Activated gamma-delta T cell treated with anti-CD3 and anti-CD28 coated beads, Interleukin-2, amount 50 U/mL, for 16 hours (primary cell): ENCODE data around the gene POU6F2.
"Not testable (repeated sequence)": the region's sequence is repeated elsewhere in the genome, so short reads cannot be mapped to it uniquely, and the experiment has no call there.

Source experiments
- DNase-seq: peaks from one replicate; pipeline ENCODE4 v3.0.0-alpha.2; 2020; ENCODE audit warnings: low read depth

The POU6F2 gene, protein sequence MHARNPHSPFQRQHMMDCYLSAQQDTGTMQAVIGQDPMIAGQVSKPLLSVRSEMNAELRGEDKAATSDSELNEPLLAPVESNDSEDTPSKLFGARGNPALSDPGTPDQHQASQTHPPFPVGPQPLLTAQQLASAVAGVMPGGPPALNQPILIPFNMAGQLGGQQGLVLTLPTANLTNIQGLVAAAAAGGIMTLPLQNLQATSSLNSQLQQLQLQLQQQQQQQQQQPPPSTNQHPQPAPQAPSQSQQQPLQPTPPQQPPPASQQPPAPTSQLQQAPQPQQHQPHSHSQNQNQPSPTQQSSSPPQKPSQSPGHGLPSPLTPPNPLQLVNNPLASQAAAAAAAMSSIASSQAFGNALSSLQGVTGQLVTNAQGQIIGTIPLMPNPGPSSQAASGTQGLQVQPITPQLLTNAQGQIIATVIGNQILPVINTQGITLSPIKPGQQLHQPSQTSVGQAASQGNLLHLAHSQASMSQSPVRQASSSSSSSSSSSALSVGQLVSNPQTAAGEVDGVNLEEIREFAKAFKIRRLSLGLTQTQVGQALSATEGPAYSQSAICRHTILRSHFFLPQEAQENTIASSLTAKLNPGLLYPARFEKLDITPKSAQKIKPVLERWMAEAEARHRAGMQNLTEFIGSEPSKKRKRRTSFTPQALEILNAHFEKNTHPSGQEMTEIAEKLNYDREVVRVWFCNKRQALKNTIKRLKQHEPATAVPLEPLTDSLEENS

DNA sequence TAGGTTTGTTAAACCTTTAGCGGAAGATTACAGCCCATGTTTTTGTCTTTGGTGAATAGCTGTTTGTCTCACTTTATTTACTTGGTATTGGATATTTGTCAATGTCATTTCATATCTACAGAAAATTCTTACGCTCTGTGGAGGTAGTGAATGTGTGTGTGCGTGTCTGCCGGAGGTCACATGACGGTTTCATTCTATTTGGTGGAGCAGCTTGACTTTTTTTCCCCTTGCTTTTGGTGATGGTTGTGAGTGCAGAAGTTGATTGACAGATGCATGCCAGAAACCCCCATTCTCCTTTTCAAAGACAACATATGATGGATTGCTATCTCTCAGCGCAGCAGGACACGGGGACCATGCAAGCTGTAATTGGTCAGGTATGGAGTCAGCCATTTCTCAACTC is at the start of gene POU6F2:
Gene POU6F2, plus strand, starts transcription at position 225 of the 400 bp plus-strand sequence. Its CDS starts 45 bp downstream, at position 270.
- DNase-seq, result no peak

DNA sequence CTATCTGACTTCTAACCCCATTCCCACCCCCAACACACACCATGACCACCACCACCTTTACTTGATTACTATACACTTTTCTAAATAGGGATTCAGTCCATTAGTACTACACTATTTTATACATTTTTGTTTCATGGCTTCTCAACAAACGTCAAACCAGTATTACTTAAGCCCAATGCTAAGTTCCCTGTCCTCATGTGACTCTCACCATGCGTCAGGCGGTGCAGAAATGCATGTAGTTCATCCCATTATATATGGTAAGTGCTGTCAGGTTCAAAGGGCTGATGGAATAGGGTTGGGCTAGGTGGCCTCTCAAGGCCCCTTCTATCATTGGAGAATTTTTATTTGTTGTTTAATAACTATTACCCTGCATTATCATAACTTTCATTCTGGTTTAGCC is 49.2 kb upstream of the POU6F2 start:
- no peak for DNase-seq

DNA sequence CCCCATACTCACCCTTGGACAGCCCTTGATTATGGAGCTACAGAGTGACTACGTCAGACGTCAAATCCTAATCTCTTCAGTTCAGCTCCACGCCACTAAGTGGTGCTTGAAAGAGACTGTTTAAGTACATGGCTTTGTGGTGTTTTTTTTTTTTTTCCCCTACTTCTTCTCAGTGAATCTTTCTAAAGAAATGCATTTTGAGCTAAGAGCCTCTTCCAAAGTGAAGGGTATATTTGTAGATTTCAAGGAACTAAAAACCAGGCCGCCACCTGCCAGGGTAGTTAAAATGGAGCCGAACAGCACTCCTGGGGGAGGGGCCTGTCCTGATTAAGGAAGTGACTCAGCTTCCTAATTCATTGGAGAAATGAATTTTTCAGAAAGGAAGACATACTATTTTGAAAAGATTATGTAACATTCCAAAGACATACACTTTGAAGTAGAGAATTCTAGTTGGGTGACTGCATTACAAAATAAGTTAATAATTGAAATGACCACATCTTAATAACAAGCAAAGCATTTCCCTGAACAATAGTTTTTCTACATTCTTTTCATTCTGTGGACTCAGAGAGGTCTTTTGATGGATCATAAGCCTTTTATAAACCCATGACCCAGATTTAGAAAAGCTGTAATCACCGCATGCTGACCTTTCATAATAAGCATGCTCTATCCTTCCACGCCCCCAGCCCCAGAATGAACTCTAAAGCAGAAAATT is 48.1 kb upstream of the POU6F2 start:
- no peak for DNase-seq

DNA sequence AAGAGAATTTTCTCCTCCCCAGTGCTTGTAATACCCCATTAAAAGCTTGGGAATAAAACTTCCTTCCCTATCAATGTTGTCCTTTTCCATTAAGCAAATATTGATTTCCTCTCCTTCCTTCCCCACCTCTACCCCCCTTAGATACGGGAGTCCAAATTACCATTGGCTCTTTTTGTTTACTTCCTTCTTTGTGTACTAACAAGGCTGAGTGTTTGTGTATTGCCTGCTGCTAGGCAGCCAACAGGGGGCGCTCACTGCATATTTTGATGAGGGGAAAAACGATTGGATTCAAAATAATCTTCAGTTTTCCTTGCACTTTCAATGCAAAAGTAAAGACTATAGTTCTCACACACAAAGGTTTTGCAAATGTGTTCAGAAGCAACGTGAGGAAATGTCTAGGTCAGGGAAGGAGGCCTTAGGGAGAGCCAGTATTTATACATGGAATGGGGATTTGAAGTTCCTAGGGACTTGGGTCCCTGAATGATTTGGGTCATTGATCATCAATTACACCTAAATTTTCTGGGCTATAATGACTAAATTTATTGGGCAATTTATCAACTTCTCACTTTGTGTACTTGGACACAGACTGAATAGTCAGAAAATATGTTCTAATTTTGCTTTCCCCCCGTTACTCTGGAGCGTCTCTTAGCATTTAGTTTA is 45.1 kb upstream of the POU6F2 start:
- no peak for DNase-seq

DNA sequence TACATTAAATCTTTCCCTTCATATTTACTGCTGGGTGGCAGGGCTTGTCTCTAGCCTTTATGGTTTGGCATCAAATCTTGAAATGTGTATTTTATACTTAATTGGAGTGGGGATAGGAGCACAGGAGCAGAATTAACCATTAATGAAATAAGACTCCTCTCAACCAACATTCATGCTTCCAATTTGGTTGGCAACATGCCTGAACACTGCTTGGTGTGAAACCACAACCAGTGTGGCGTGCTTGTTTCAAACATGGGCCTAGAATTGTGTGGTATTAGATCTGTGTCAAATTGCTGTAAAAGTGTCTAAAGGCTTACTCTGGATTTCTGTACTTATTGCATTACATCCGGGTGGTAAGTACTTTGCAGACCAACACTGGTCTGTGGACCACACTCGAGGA is 43.7 kb upstream of the POU6F2 start:
- DNase-seq, result no peak

DNA sequence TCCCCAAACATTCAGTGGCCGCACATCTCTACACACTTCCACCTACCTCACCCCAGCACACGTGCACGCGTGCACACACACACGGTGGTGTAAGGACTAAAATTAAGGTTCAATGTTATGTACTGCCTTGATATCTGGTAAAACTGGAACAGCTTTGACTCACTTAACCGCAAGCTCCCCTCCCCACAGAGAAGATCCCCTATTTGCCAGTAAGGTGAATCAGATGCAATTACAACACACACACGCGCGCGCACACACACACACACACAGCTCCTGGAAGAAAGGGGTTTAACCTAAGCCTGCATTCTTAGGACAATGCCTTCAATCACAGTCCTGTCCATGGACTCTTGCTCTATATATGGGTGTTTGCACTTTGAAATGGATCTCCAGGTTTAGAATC is 43.2 kb upstream of the POU6F2 start:
- no peak for DNase-seq

DNA sequence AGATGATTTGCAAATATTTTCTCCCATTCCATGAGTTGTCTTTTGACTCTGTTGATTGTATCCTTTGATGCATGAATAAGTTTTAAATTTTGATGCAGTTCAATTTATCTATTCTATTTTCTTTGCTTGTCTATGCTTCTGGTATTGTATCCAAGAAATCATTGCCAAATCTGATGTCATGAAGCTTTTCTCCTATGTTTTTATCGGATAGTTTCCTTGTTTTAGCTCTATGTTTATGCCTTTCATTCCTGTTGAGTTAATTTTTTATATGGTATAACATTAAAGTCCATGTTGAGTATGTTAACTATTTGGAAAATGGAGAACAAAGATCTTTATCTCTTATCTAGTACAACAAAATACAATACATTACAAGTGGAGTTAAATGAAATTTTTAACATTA is 41.1 kb upstream of the POU6F2 start:
- DNase-seq, result no peak

DNA sequence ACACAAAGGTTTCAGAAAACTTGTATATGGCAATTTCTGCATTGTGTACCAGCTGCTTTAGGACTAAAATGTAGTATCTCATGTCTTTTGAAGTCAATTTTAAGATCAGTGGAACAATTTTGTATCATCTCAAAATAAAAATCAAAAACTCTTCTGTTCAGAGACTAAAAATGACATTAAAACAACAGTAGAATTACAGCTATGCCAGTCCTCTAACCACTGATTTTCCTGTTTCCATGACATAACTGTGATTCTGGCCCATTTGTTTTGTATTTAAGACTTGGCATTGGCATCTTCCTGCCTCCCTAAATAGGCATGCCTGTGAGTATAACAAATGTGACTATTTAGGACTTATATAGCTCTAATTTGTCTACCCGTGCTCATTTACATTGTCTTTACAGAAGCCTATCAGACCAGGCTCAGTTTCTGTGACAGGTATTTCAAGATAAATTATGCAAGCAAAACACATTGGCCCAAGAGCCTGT is 39.7 kb upstream of the POU6F2 start:
- no peak for DNase-seq

DNA sequence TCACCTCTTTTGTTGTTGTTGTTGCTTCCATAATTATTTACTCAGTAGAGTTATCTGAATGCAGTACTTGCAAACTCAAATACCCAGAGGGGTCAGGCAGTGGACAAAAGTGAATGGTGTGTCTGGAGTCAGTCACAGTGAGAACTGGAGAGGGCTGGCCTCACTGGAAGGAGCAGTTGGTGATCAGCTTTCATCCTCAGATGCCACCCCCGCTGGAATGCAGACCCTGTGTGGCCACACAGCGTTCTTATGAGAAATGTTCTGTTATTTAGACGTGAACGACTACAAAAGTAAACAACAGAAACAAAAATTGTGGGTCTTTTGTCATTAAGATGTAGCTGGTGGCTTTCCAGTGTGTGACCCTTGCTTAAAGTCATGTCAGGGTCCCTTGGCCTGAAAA is 39.1 kb upstream of the POU6F2 start:
- no peak for DNase-seq

DNA sequence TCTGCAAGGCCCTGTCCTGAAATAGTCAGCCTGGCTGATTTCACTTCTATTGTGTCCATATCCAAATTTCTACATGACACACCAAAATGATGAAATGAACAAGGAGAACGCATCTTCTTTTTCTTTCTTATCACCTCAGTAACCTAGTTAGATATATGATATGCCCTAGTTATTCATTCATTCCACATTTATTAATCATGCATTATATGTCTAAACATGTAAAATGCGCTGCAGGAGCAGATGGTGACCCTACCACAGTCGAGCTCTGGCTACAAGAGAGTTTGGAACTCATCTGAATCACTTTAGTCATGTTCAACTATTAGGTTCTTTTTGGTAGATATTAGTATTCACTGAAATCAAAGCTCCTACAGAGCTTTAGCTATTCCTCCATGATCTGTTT is 36.9 kb upstream of the POU6F2 start:
- no peak for DNase-seq

DNA sequence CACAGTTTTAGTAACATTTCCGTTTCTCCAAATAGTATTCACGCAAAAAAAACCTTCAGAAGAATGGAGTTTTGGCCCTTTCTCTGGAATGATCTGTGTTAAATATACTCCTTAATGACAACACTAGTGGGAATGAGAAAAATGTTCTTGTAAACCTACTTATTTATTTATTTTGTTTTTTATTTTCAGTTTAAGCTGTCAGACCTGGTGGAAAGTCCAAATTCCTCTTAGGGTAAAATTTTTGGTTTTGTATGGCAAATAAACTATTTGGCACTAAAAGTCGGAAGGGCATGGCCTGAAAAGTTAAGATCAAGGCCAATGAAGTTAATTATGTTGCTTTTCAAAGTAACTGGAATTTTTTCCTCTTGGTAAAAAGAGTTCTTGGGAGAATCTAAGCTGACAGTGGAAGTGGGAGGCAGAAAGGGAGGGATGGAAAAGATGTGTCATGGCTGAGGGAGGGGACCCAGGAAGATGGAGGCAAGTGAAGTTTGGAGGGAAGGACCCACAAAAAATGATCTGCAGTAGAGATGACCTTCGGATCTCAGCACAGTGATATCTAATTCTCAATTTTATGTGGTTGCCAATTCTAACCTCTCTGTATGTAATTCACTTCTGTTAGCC is 35.2 kb upstream of the POU6F2 start:
- DNase-seq, result no peak

DNA sequence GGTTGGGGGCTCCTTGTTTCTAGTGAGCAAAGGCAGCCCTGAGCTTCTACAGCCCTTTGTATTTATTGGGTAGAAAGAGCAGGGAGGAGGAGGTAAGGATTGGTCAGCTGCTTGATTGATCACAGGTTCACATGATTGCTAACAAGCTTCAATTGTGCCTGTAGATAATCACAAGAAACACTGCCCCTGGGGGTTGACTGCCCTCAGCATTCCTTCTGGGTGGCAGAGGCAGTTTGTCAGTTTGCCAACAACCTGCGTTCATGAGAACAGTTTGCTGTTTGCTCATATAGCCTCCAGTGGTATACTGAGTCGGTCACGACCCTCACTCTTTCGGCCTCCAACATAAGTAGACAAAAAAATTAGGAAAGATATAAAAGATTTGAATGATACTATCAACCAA is 30.2 kb upstream of the POU6F2 start:
- DNase-seq, result not testable (repeated sequence)

DNA sequence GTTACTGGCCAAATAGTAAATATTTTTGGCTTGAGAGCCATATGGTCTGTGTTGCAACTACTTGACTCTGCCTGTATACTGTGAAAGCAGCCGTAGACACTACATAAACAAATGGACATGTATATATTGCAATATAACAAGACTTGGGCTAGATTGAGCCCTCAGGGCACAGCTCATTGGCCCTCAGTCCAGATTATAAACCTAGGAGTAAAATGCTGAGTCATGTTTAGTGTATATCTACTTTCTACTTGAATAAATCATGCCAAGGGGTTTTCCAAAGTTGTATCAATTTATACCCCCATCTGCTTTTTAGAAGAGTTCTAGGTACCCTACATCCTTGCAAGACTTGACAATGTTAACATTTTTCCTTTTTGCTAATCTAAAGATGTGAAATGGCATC is 27.4 kb upstream of the POU6F2 start:
- DNase-seq, result no peak

DNA sequence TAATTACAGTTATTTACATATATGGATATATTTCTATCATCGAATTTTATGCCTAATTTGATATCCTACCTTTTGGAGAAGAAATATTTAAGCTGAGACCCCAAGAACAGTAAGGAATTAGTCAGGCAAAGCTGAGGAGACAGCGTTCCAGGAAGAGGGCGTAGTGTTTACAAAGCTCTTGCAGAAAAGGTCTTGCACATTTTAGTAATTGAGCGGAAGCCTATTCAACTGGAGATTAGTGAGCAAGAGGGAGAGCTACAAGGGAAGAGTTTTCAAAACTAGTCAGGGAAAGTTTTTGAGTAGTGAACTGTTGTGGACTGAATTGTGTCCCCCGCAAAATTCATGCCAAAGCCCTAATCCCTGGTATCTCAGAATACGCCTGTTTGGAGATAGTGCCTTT is 26.5 kb upstream of the POU6F2 start:
- no peak for DNase-seq

DNA sequence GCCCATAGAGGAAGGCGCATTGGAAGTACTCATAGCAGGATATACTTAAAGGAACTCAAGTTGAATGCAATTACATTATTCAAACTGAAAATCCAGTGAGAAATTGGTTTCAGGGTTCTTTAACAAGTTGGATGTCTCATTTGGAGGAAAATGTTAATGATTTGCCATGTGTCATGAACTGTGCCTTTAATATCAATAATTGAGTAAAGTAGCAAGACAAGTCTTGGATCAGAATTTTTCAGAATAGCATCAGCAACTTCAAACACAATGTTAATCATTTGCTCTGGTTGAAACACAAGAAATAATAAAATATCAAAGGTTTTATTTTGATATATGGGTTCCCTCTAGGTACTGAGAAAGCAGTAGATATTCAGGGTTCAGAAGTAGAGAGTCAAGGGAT is 24.5 kb upstream of the POU6F2 start:
- no peak for DNase-seq

DNA sequence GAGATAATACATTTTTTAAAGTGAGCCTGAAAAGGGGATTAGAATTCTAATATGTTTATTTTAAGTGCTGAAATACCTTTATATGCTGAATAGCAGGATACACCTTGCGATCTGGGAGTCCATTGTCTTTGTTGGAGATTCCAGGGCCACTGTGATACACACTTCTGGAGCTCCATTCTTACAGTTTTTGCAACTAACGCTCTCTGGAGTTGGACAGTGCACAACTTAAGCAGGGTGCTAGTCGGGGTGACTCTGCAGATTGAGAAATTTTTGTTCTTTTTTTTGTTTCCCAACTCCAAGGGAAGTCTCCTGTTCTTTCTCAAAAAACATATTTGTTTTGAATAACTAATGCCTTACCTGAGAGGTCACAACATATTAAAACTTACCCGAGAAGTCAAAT is 23.7 kb upstream of the POU6F2 start:
- no peak for DNase-seq

DNA sequence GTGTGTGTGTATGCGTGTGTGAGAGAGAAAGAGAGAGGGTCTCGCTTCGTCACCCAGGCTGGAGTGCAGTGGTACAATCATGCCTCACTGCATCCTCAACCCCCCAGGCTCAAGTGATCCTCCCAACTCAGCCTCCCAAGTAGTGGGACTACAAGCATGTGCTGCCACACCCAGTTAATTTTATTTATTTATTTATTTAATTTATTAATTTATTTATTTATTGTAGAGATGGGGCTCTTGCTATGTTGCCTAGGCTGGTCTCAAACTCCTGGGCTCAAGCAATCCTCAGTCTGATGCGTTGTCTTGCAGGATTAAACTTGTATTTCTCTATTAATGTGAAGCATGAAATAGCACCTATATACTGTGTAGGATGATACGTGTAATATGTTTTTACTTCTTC is 21.8 kb upstream of the POU6F2 start:
- no peak for DNase-seq

DNA sequence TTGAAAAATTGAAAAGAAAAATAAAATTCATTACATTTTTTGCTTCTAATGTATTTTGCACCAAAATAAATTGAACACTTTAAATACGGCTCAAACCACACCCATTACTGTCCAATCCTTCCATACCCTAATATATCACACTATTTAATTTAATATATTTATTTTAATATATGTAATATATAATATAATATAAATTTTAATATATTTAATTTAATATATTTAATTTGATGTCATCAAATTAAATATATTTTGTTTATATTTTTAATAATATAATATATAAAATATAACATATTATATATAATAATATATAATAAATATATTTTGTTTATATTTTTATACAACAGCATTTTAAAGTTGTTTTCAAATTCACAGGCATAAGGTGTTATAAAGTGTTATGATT is 15.7 kb upstream of the POU6F2 start:
- no peak for DNase-seq

DNA sequence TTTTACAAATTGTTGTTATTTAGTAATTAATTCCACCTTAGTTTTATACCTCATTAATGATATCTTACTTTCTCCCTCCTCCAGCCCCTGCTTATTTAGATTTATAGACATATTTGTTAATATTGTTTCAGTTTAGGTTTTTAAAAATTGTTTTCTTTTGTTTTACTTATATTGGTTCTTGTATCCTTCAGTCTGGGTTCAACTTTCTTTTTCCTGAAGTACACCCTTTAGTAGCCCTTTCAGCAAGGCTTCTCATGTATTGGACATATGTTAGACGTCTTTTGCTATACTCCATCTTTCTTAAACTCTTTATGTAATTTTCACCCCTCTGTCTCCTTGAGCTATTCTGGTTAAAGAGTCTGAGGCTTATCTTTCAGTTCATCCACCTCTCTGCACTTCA is 12.8 kb upstream of the POU6F2 start:
- no peak for DNase-seq

DNA sequence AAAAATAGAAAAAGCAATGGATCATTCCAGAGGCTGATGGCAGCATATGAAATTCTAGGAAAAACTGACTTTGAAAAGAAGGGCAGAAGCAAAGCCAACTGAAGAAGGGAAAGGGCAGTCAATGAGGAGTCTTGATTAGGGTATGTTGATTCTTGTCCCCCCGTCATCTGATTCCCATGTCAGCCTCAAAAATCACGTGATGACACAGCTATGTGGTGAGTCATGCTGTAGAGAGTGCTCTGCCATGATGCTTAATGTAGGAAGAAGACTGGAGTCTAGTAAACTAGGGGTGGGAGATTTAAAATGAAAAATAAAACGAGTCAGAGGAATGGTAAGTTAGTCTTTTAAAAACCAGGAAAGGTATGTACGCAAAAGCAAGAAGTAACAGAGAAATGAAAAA is 3.9 kb upstream of the POU6F2 start:
- DNase-seq, result no peak

DNA sequence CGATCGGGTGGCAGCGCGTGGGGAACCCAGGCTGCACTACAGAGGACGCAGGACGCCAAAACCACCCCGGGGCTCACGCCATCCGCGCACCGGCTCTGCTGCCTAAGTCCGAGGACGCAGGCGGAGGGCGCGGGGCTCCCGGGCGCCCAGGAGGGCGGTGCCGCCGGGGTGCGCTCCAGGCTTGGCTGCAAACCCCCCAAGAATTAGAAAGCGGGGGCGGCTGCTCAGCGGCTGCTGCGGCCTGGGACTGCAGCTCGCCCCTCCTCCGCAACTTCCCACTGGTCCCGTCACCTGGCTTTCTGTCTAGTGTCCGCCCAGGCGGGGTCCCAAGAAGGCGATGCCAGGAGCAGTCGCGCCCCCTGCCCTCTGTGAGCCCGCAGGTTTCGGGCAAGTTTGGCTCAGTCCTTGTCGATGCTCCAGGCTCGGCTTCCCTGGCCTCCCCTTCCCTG is 1.7 kb upstream of the POU6F2 start:
- no peak for DNase-seq

DNA sequence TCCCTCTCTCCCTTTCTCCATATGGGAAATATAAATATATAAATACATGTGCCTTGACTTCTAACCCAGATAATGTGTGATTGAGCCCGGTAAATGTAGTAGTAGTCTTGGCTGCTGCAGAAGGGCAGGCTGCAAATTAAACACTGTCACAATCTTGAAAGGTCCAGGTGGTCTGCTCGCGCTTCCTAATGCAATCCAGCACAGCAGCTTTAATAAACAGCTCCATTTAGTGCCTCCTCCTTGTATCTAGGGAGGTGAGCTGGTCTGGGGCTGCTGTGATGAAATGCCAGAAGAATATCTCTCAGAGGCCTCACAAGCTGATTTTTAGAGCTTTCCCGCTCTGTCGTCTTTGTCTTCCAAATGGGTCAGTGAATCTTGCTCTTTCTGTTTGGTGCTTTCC is 782 bp downstream of the POU6F2 start:
- no peak for DNase-seq
